Measurements from ENCODE around the gene RXRA. TPM values are rescaled to one million over a fixed set of nuclear protein-coding genes. Genes with fewer than 3 reads are reported as not detected.

Gene RXRA
- polyA plus RNA-seq, 1 experiment: 5.3 TPM

- POLR2A ChIA-PET: no interaction called here
- peak; percentile 22; the same call in 1 of the 2 replicates for TF ChIP-seq CTCF (IDR thresholded peaks at IDR 0.05; ENCODE audit: low read depth, low read length)
- H3K27me3 ChIP-seq (ENCODE audit: control insufficient read depth, insufficient read depth, low read length): no peaks in the 10 kb centered on the region
- no peaks in the 10 kb centered on the region; the same call in 1 of the 2 replicates for H3K9me3 ChIP-seq (ENCODE audit: control insufficient read depth, insufficient read depth, low read length)
- H3K27ac ChIP-seq (ENCODE audit: low read depth, low read length): no peak overlapping the region
- CTCF ChIA-PET: no interaction called here
- DNase-seq (ENCODE audit: low read depth, low spot score): no peak
- no peak overlapping the region for H3K4me3 ChIP-seq (ENCODE audit: low read depth, low read length)
Observed at GRCh38 chr9:134381671-134382516, 55.6 kb downstream of the RXRA start.

GRCh38 chr9:134382733-134383132, 56.5 kb downstream of the RXRA start:
- no peak overlapping the region for H3K4me3 ChIP-seq (ENCODE audit: low read depth, low read length)
- H3K27me3 ChIP-seq (ENCODE audit: control insufficient read depth, insufficient read depth, low read length): no peaks in the 10 kb centered on the region
- H3K9me3 ChIP-seq (ENCODE audit: control insufficient read depth, insufficient read depth, low read length): no peaks in the 10 kb centered on the region; the same call in 1 of the 2 replicates
- TF ChIP-seq CTCF (IDR thresholded peaks at IDR 0.05; ENCODE audit: low read depth, low read length): no peak
- ChIA-PET POLR2A (no interaction called here), CTCF (no interaction called here)
- DNase-seq (ENCODE audit: low read depth, low spot score): no peak
- no peak overlapping the region for H3K27ac ChIP-seq (ENCODE audit: low read depth, low read length)

DNA sequence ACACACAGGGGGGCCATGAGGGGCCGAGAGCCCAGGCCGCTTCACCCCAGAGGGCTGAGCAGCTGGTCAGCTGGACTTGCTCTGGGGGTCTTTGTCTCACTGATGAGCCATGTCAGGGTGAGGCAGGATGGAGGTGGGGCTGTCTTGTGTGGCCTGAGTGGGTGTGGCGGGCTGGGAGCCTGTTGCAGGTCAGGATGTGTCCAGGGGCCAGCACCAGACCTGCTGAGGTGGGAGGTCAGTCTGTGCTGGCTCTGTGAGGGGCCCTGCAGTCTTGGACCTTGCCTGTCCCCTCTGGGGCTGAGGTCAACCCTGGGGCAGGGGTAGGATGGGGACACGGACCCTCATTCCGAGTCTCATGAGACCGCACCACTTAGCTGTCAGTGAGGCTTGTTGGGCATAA, 56.9 kb downstream of the RXRA start:
- H3K4me3 ChIP-seq (ENCODE audit: low read depth, low read length): no peak overlapping the region
- DNase-seq (ENCODE audit: low read depth, low spot score): no peak
- no peak for TF ChIP-seq CTCF (IDR thresholded peaks at IDR 0.05; ENCODE audit: low read depth, low read length)
- ChIA-PET CTCF (no interaction called here), POLR2A (no interaction called here)
- H3K9me3 ChIP-seq (ENCODE audit: control insufficient read depth, insufficient read depth, low read length): no peaks in the 10 kb centered on the region; the same call in 1 of the 2 replicates
- H3K27ac ChIP-seq (ENCODE audit: low read depth, low read length): no peak overlapping the region
- H3K27me3 ChIP-seq (ENCODE audit: control insufficient read depth, insufficient read depth, low read length): no peaks in the 10 kb centered on the region

GRCh38 chr9:134384811-134385479, 58.7 kb downstream of the RXRA start:
- no peak for TF ChIP-seq CTCF (IDR thresholded peaks at IDR 0.05; ENCODE audit: low read depth, low read length)
- ChIA-PET CTCF (no interaction called here), POLR2A (no interaction called here)
- H3K9me3 ChIP-seq (ENCODE audit: control insufficient read depth, insufficient read depth, low read length): no peaks in the 10 kb centered on the region; the same call in 1 of the 2 replicates
- no peak for DNase-seq (ENCODE audit: low read depth, low spot score)
- H3K27ac ChIP-seq (ENCODE audit: low read depth, low read length): no peak overlapping the region
- no peak overlapping the region for H3K4me3 ChIP-seq (ENCODE audit: low read depth, low read length)
- no peaks in the 10 kb centered on the region for H3K27me3 ChIP-seq (ENCODE audit: control insufficient read depth, insufficient read depth, low read length)

DNA sequence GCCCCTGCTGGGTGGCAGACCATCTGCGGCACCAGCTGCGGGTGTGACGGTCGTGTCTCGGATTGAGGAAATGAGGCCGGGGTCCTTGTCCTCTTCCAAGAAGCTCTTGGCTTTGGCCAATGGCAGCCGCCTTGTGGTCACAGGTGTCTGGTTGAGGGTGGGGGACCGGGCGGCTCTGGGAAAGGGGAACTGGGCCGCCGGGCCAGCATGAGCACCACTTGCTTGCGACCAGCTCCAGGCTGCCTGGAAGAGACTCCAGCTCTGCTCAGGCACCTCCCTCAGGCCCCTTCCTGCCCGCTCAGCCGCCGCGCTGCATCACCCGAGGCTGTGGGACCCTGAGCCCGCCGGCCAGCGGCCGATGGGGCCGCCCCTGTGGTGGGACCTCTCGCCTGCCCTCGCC, 59.7 kb downstream of the RXRA start:
- DNase-seq (ENCODE audit: low read depth, low spot score): no peak
- ChIA-PET CTCF (no interaction called here), POLR2A (no interaction called here)
- Histone ChIP-seq H3K9me3 (ENCODE audit: control insufficient read depth, insufficient read depth, low read length) (no peaks in the 10 kb centered on the region; the same call in 1 of the 2 replicates), H3K4me3 (ENCODE audit: low read depth, low read length) (no peak overlapping the region), H3K27ac (ENCODE audit: low read depth, low read length) (no peak overlapping the region), H3K27me3 (ENCODE audit: control insufficient read depth, insufficient read depth, low read length) (no peaks in the 10 kb centered on the region)
- TF ChIP-seq CTCF (IDR thresholded peaks at IDR 0.05; ENCODE audit: low read depth, low read length): no peak
